PC-3 (cell line): ENCODE data around the gene UBA1.

ENCODE experiments used
- CTCF ChIP-seq: fragments of 300-600 bp; sonication (generic); conservative IDR thresholded peaks from 2 replicates; pipeline ENCODE4 v1.5.1; 2017; ENCODE audit warnings: antibody characterized with exemption, low read depth, mild to moderate bottlenecking, low read length
- EZH2 ChIP-seq: fragments of 300-600 bp; sonication (generic); IDR thresholded peaks from one replicate; pipeline ENCODE4 v1.6.1; 2017; ENCODE audit warnings: antibody characterized with exemption, mild to moderate bottlenecking, low read length; ENCODE audit not compliant: unreplicated experiment
- EZH2phosphoT487 ChIP-seq: fragments of 300-600 bp; sonication (generic); IDR thresholded peaks from 2 replicates; pipeline ENCODE4 v1.6.1; 2018; ENCODE audit warnings: mild to moderate bottlenecking, antibody characterized with exemption, low read length, borderline replicate concordance

GRCh38 chrX:47216393-47216925, 22.8 kb downstream of the UBA1 start:
- TF ChIP-seq EZH2 (no peak), CTCF (no peak), EZH2phosphoT487 (no peak)
